PC-9 (cell line): ENCODE data around the gene JARID2.

Experiments
- CTCF ChIP-seq: fragments of 200-600 bp; sonication (generic); conservative IDR thresholded peaks from 2 replicates; pipeline ENCODE4 v1.6.1; 2017; ENCODE audit warnings: mixed run types, antibody characterized with exemption, mild to moderate bottlenecking, moderate library complexity
- EZH2 ChIP-seq: fragments of 200-600 bp; sonication (generic); IDR thresholded peaks from 2 replicates; pipeline ENCODE4 v1.8.0; 2017; ENCODE audit warnings: antibody characterized with exemption, low read depth

GRCh38 chr6:15368186-15368585 is 122.3 kb downstream of the JARID2 start:
- TF ChIP-seq CTCF = no peak
- no peak for TF ChIP-seq EZH2
